Activated CD4-positive, alpha-beta T cell treated with anti-CD3 and anti-CD28 coated beads for 48 hours (primary cell): Measurements from ENCODE around the gene KNDC1.
"Not testable (repeated sequence)": the region's sequence is repeated elsewhere in the genome, so short reads cannot be mapped to it uniquely, and the experiment has no call there.

Source experiments
- DNase-seq: peaks from one replicate; pipeline ENCODE4 v3.0.0-alpha.2; 2020

The KNDC1 gene

DNA sequence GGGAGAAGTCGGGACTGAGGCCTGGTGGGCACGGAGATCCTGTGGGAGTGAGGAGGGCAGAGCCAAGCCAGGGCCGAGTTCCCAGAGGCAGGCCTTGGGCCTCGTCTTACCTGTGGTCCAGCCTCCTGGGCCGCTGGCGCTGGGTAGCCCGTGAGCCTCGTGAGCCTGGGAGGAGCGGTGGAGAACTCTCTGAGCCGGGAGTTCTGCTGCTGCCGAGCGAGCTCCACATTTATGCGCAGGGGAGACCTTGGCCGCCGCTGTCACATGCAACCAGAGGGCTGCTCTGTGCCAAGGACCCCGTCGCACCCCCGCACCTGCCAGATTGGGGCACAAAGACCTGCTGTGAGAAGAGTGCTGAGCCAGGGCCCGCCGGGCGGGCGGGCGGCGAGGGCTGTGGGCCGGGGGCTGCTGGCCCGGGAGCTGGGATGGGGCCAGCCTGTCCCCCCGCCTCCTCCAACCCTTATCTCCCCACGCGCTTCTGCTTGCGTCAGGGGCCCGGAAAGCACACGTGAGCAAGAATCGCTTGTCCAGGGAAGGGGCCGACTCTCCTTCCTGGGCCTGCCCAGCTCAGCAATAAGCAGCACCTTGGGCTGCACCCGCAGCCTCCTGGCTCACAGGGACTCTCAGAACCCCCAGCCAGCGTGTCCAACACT, 87.8 kb downstream of the KNDC1 start:
- no peak for DNase-seq

DNA sequence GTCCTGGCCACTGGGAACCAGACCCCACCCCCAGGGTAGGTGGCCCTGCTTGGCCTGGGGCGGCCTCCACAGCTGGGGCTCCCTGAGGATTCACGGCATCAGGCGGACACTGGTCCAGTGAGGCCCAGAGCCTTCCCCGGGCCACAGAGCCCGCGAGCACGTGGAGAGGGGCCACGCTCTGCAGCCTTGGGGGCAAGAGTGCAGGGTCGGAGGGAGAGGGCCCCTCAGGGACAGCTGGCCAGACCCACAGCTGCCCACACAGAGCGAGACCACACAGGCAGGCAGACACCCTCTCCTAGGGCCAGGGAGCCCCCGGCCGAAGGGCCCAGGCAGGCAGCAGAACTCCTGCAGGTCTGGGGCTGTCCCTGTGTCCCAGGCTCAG, 88.3 kb downstream of the KNDC1 start:
- DNase-seq, result no peak

DNA sequence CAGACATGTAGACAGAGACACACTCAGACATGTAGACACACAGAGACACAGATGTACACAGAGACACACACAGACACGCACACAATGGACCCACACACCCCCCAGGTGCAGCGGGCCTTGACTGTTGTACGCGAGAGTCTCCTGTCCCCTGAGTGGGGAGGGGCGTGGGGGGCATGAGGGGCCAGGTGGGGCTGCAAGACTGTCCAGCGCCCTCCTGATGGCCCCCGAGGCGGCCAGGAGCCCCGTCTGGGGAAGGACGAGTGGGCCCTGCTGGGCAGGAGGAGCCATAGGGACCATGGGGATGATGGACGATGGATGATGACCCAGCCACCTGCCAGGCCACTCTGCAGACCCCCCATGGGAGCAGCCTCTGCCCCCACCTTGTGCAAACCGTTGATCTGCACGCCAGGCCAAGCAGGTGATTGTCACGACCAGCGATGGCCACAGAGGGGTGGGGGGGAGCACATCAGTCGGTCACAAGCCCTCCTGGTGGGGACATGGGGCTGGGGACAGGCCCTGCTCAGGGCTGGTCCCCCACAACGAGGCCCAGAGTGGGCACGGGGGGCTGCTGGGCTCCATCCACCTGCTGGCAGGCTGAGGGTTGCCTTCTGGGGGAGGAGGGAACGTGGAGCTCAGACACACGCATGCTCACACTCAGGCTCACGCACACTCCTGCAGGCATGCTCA, 89.2 kb downstream of the KNDC1 start:
- no peak for DNase-seq

DNA sequence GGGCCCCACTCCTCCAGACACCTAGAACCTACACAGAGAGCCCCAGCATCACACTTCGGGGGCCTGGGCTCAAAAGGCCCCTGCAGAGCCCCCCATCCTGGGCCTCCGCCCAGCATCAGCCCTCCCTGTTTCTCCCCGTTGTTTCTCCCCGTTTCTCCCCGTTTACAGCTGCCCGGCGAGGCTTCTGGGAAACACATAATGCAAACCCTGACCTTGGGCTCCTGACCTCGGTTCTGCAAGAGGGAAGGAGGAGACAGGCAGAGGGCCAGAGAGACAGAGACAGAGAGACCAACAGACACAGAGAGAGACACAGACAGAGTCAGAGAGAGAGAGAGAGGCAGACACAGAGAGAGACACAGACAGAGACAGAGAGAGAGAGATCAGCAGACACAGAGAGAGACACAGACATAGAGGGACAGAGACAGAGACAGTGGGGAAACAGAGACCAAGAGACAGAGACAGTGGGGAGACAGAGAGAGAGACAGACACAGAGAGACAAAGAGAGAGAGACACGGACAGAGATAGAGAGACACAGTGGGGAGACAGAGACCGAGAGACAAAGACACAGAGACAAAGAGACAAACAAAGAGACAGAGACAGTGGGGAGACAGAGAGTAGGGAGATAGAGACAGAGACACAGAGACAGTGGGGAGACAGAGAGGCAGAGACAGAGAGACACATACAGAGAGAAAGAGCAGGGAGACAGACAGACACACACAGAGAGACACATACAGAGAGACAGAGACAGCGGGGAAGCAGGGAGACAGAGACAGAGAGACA, 90.1 kb downstream of the KNDC1 start:
- no peak for DNase-seq

DNA sequence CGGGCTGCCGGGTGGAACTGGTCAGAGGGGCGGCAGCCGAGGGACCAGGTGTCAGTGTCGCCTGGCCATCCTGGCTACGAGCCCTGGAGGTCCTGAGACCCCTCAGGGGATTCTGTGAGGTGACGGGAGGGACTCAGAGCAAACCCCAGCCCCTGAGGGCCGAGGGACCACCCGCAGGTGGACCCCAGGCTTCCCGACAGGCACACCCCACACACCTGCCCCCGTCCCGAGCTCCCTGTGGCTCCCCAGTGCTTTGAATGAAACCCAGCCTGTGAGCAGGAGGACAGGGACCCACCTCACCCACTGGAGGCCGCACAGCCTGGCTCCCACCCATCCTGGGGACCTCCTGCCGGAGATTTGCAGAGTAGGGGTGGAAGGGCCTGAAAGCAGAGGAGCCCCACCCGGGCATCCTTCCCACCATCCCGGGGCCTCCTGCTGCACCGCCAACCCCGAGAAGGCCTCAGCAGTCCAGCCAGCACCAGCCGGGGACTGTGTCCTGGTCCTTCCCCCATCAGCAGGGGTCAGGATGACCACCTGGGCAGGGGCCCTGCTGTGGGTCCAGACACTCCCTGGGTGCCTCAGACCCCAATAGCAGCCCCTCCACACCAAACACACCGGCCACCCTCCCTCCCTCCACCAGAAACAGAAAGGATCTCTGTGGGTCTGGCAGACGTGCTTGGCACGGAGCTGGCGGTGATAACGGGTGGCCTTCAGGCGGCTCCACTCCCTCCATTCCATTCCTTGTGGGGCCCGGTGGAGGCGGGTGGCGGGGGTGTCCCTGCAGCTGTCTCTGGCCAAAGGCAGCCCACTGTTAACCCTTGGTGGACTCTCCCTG, 91.6 kb downstream of the KNDC1 start:
- no peak for DNase-seq

DNA sequence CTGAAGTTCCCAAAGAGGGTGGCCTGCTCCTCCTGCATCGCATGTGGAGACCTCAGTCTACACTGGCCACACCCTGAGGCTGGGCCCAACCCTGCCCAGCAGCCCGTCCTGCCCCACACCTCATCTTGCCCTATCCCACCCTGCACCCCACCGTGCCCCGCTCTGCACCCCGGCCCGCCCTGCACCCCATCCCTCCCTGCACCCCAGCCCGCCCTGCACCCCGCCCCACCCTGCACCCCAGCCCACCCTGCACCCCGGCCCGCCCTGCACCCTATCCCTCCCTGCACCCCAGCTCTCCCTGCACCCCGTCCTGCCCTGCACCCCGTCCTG, 92.2 kb downstream of the KNDC1 start:
- DNase-seq, result no peak

DNA sequence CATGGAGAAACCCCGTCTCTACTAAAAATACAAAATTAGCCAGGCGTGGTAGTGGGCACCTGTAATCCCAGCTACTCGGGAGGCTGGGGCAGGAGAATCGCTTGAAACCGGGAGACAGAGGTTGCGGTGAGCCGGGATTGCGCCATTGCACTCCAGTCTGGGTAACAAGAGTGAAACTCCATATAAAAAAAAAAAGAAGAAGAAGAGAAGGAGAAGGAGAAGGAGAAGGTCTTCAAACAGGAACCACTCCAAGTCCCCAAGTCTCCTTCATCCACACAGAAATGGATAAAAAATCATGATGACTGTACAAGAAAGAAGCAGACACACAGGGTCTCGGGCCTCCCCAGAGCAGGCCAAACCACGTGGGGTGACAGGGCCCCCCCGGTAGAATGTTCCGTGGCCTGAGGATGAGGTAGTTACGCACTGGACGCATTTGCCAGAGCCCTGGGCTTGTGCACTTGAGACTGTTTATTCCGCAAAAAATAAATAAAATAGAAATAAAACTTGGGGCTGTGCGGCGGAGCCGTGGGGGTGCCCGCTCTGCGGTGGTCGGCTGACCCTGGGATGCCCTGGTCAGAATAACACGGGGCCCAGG, 93.4 kb downstream of the KNDC1 start:
- no peak for DNase-seq

DNA sequence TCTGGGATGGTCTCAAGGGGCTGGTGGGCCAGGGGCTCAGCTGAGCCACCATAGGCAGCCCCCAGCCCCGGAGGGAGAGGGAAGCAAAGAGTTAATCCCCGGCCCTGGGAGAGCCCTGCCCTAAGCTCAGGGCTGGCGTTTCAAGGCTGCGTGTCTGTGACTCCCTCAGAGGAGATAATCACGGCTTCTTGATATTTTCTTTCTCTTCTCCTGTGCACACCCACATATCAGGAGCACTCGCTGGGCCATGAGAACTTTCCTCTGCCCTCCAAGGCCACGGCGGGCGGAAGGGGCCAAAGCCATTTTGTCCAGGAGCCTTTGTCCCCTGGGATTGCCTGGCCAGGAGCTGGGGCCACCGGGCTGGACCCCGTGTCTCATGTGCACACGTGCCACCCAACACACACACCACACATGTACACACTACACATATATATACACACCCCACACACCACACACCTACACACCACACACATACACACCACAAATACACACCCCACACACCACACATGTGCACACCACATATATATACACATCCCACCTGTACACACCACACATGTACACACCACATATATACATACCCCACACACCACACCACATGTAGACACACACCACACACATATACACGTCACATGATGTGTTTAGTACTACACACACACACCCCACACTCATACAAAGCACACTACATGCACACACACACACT, 94.6 kb downstream of the KNDC1 start:
- no peak for DNase-seq

DNA sequence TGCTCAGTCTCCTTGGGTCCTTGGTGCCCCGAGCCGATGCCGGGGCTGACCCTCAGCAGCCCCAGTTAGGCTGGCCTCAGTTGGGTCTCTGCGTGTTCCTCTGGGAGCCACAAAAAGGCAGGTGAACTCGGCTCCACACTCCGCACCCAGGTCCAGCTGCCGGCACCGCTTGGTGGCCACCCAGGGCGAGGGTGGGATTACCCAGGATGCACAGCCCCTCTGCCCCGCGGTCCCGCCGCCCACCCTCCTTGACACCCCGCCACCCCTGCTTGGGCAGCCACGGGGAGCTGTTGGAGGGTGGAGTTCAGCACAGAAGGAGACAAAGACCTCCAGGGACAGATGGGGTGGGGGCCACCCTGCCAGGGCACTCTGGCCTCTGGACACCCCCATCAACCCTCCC, 95.3 kb downstream of the KNDC1 start:
- no peak for DNase-seq

DNA sequence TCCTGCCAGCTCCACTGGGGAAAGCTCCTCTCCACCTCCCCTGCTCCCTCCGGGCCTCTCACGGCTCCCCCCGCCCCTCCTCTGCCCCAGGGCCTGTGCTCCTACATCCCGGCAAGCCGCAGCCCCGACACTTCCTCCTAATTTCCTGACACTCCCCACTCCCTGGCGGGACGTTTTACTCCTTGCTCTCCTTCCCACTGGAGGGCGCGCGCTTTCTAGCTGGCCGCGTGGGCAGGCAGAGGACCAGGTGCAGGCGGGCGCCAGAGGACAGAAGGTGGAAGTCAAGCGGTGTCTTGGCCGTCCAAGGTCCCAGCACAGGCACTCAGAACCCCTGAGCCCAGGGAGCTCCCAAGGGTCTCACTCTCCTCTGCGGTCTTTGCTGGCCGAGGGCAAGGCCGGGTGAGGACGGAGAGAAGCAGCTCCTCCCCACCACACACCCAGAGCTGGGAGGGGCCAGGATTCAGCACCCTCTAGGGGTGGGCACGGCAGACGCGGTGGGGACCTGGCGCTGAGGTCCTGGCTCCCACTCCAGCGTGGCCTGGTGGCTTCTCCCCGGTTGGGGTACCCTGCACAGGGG, 97.6 kb downstream of the KNDC1 start:
- DNase-seq, result peak; percentile 42

DNA sequence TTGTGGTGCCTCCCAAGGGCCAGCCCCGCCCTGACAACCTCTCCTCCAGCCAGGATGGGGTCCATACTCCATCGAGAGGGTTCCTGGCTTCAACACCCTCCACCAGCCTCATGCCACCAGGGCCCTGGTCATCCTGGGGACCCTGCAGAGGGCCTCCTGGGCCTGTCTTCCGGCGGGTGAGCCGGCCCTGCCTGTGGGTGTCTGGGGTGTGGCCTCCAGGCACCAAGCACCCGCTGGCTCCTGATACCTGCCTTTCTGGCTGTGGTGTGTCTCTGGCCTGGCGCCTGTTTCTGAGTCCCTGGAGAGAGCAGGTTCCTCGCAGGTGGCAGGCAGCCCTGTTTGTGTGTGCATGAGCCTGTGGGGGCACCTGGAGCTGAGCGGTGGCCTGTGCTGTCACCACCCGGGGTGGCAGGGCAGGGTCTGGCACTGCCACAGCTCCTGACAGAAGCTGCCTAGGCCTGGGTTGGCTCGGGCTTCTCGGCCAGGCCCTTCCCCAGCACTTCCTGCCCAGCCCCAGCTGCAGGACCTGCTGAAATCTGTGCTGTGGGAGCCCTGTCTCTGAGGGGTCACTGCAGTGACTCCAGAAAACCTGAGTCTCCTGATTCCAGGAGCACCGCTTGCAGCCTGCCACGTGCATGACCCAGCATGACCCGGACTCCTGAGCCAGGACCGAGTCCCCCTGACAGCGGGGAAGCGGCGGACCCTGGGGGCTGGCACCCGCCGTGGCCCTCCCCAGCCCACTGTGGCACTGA, 98.2 kb downstream of the KNDC1 start:
- DNase-seq, result peak; percentile 74

DNA sequence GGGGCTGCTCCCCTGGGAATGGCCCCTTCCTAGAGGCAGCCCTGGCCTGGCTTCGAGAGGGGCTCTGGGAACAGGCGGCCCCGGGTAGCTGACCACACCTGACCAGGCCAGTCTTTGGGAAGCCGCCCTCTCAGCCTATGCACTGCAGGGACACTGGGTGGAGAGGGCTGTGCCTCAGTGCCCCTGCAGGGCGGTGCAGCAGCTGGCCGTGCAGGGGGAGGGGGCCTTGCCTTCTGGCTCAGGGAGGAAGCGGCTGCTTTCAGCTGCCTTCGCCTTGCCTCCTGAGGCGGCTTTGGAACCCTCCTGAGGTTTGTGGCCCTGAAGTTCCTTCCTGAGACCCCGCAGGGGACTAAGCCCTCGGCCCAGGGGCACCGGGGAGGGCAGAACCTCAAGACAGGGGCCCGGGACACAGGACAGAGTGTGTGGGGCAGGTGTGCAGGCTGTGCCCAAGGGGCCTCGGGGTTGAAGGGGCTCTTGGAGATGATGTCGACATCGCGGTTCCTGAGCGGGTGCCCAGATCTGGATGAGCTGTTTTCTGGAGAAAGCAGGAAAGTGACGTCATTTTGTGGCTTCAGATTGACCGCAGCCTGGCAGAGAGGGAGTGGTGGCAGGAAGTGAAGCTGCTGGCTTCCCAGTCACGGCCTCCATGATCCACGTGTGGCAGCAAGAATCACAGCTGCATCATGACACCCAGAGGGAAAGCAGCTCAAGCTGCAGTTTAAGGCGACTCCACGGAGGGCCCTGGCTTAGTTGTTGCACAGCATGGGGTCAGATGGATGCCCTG, 99.0 kb downstream of the KNDC1 start:
- DNase-seq, result peak; percentile 97

DNA sequence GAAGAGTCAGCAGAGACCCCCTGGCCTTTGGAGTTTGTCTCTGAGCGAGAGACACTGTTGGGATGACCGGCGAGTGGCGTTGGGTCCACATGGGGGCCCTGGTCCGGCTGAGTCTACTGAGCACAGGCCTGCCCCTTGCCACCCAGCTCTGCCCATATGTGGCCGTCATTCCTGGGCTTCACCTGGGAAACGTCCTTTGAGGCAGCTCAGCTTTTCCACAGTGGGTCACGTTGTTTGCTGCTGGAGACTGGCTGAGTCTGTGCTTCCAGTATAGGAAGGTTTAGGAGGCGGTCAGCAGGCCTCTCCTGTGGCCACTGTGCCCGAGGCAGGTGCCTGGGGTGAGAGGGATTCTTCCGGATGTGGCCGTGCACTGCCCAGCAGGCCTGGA, 99.6 kb downstream of the KNDC1 start:
- DNase-seq, result no peak

DNA sequence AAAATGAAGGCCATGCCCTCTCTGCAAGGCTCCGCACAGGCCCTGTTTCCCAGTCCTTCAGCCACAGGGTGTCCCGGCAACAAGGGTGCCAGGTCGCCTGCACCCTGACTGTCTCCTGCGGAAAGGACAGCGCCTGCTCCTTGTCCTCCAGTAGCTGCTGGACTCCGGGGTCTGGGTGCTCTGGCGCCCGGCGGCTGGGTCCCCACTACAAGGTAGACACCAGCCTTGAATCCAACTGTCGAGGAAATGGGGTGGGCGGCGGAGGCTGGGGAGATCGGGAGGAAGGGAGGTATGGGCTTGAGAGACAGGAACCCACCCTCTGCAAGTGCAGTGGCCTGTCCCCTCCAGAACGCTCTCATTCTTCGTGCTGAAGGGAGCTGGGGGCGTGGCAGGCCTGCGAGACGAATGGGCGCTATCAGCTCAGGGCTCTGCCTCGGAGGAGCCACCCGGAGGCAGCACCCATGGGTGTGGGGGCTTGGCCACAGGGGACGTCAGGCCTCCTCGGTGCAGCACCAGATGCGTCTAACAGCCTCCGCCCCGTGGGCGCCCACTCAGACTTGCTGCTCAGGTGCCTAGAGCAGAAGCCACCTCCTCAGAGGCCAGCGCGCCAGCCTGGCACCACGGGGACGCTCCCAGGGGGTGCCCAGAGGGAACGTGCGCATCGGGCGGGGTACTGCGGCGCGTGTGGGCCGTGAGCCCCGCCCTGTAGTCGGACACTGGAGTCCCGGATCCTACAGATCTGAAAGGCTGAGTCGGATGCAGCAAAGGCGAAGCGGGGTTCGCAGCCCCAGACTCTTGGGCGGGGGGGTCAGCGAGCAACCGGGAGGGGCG, 101.1 kb downstream of the KNDC1 start:
- peak; percentile 85 for DNase-seq

DNA sequence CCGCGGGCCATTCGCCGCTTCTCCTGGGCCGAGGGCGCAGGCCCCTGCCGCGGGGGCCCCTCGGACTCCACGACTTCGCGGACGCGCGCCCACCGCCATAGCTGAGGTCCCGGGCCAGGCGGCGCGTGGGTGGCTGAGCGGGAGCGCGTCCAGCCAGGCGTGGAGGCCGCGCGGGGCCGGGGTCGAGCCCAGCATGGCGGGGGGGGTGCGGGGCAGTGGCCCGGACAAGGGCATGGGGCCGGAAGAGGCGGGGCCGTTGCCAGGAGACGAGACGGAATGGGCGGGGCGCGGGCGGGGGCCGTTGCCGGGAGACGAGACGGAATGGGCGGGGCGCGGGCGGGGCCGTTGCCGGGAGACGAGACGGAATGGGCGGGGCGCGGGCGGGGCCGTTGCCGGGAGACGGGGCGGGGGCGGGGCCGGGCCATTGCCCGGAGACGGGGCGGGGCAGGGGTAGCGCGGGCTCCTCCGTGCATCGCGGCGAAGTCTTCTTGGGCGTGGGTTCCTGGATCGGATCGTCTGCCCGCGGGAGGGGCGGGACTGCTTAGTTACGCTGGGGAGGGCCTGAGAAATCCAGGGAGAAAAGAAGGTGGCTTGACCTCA, 101.8 kb downstream of the KNDC1 start:
- peak; percentile 86 for DNase-seq

DNA sequence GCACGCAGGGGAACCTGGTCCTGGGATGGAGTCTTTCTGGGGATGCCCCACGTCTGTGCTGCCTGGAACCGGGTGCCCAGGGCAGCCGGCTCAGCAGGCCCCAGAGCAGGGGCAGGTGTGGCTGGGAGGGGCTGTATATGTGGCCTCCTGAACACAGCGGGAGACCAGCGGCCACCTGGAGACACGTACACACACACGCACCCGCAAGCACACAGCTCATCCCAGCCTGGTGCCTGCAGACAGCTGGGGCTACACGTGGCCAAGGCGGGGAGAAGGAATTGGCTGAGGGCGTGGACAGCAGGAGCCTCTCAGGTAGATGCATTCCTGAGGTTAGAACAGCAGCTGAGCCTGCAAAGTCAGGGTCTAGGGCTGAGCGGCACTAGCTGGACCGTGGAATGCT, 102.7 kb downstream of the KNDC1 start:
- DNase-seq, result no peak

DNA sequence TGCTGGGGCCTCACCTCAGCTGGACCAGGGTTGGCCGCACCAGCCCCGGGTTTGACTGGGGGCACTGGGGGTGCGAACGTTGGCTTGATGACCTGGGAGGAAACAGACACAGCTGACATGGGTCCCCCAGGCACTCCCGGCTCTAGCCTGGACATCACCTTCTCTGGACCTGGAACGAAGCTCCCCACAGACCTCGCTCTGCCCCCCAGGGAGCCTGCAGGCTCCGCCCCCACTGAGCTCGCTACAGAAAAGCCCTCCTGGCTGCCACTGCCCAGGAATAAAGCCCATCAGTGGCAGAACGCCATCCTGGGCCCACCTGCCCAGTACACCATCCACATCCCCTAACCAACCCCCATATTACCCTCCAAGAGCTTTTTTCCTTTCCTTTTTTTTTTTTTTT, 103.7 kb downstream of the KNDC1 start:
- DNase-seq, result no peak

DNA sequence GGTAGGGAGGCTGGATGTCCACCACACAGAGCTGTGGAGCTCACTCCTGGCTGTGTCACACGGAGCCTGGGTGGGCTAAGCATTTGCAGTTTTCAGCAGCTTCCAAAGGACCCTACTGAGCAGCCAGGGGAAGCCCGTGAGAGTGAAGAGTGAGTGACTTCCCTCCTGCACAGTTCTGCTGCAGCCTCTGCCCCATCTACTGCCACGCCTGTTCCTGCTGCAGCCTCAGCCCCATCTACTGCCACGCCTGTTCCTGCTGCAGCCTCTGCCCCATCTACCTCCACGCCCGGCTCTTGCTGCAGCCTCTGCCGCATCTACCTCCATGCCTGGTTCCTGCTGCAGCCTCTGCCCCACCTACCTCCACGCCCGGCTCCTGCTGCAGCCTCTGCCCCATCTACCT, 104.4 kb downstream of the KNDC1 start:
- no peak for DNase-seq

DNA sequence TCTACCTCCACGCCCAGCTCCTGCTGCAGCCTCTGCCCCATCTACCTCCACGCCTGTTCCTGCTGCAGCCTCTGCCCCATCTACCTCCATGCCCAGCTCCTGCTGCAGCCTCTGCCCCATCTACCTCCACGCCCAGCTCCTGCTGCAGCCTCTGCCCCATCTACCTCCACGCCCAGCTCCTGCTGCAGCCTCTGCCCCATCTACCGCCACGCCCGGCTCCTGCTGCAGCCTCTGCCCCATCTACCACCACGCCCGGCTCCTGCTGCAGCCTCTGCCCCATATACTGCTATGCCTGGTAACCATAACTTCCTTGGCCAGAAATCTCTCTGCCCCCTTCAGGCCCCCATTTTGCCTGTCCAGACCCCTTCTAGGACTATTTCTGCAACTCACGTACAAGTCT, 105.0 kb downstream of the KNDC1 start:
- DNase-seq, result not testable (repeated sequence)
